SK-N-SH (cell line): Measurements from ENCODE around the gene RPS6KA2. TPM values are rescaled to one million over a fixed set of nuclear protein-coding genes. Genes with fewer than 3 reads are reported as not detected.

ENCODE experiments used
- CTCF ChIA-PET: fragments of 300-600, 350-600 bp; formaldehyde crosslinking; extraction: SDS; loops from one replicate; lab custom pipeline; 2021; lab: Yijun Ruan, JAX
- POLR2A ChIA-PET: fragments of 350-600 bp; sonication (Branson Sonifier 250); formaldehyde crosslinking; extraction: SDS; loops from one replicate; lab custom pipeline; 2020; ENCODE audit warnings: antibody characterized with exemption, inconsistent platforms; lab: Yijun Ruan, JAX
- DNase-seq: peaks from one replicate; pipeline ENCODE4 v3.0.0; 2012
- H2AFZ ChIP-seq: fragments of 200-600 bp; sonication (generic); 2 replicates; pipeline ENCODE4 v1.8.1; 2016; ENCODE audit warnings: antibody characterized with exemption, mild to moderate bottlenecking, low read depth
- H3F3A ChIP-seq: fragments of 200-600 bp; sonication (generic); replicated peaks from 2 replicates; pipeline ENCODE3; 2016; ENCODE audit warnings: antibody characterized with exemption, mild to moderate bottlenecking; ENCODE audit not compliant: insufficient read depth
- H3K27ac ChIP-seq, 2 experiments: fragments of 200-500 bp in 1 of 2; fragments of 200-600 bp in 1 of 2; sonication (Bioruptor generic) in 1 of 2; sonication (generic), shearing (Covaris generic) in 1 of 2; 2 replicates each; pipeline versions ENCODE4 v1.5.1 to v1.6.1; 2014 to 2016; ENCODE audit warnings: low read depth in 2 of 2, inconsistent platforms in 1 of 2, low read length in 1 of 2, mild to moderate bottlenecking in 1 of 2, mixed read lengths in 1 of 2
- H3K27me3 ChIP-seq: fragments of 200-600 bp; sonication (generic), shearing (Covaris generic); 2 replicates; pipeline ENCODE4 v1.6.1; 2016; ENCODE audit warnings: mixed run types; ENCODE audit not compliant: insufficient read depth
- H3K36me3 ChIP-seq, 2 experiments: fragments of 200-500 bp in 1 of 2; fragments of 200-600 bp in 1 of 2; sonication (Bioruptor generic) in 1 of 2; sonication (generic) in 1 of 2; replicated peaks in 1 of 2; 2 replicates each; pipeline versions ENCODE3 to v1.5.1; 2014 to 2016; ENCODE audit warnings: low read length in 1 of 2, mild to moderate bottlenecking in 1 of 2; ENCODE audit not compliant: insufficient read depth in 2 of 2, control insufficient read depth in 1 of 2
- H3K4me1 ChIP-seq, 2 experiments: fragments of 200-500 bp in 1 of 2; fragments of 200-600 bp in 1 of 2; sonication (Bioruptor generic) in 1 of 2; sonication (generic), shearing (Covaris generic) in 1 of 2; 2 replicates each; pipeline versions ENCODE4 v1.5.1 to v1.6.1; 2014 to 2016; ENCODE audit warnings: low read depth in 1 of 2, low read length in 1 of 2, mixed run types in 1 of 2; ENCODE audit not compliant: insufficient read depth in 2 of 2, control insufficient read depth in 1 of 2
- H3K4me2 ChIP-seq: fragments of 200-600 bp; sonication (generic), shearing (Covaris generic); 2 replicates; pipeline ENCODE4 v1.6.1; 2017; ENCODE audit warnings: mixed run types
- H3K4me3 ChIP-seq, 2 experiments: fragments of 200-500 bp in 1 of 2; fragments of 200-600 bp in 1 of 2; sonication (Bioruptor generic) in 1 of 2; sonication (generic), shearing (Covaris generic) in 1 of 2; 2 replicates each; pipeline versions ENCODE4 v1.5.1 to v1.8.1; 2014 to 2016; ENCODE audit warnings: low read depth in 2 of 2, inconsistent platforms in 1 of 2, low read length in 1 of 2, mild to moderate bottlenecking in 1 of 2, mixed read lengths in 1 of 2, moderate library complexity in 1 of 2
- H3K79me2 ChIP-seq: fragments of 200-600 bp; sonication (generic); 2 replicates; pipeline ENCODE4 v1.8.1; 2017; ENCODE audit warnings: mild to moderate bottlenecking; ENCODE audit not compliant: insufficient read depth
- H3K9ac ChIP-seq: fragments of 200-600 bp; sonication (generic); 2 replicates; pipeline ENCODE4 v1.6.1; 2017; ENCODE audit warnings: mixed run types
- H3K9me2 ChIP-seq: fragments of 200-600 bp; sonication (generic); 2 replicates; pipeline ENCODE4 v1.6.1; 2017; ENCODE audit warnings: mixed run types
- H3K9me3 ChIP-seq: fragments of 200-600 bp; sonication (generic); 2 replicates; pipeline ENCODE4 v1.6.1; 2017; ENCODE audit warnings: mixed run types, mild to moderate bottlenecking, moderate library complexity
- H4K20me1 ChIP-seq: fragments of 200-600 bp; sonication (generic); 2 replicates; pipeline ENCODE4 v1.6.1; 2017; ENCODE audit warnings: mild to moderate bottlenecking, mixed run types; ENCODE audit not compliant: insufficient read depth
- CHD2 ChIP-seq: fragments of 150-350 bp; IDR thresholded peaks from 2 replicates; pipeline ENCODE4 v1.6.1; 2018; ENCODE audit warnings: low read length; ENCODE audit not compliant: partially characterized antibody
- EP300 ChIP-seq, 2 experiments: IDR thresholded peaks; 2 replicates each; pipeline versions ENCODE4 v1.4.0 to v1.6.1; 2012; ENCODE audit warnings: borderline replicate concordance in 1 of 2, low read depth in 1 of 2, low read length in 1 of 2
- EZH2phosphoT487 ChIP-seq: fragments of 200-600 bp; sonication (generic); IDR thresholded peaks from 2 replicates; pipeline ENCODE4 v1.6.1; 2017; ENCODE audit warnings: low read depth, mixed run types, mild to moderate bottlenecking, antibody characterized with exemption, moderate library complexity, borderline replicate concordance
- FOSL2 ChIP-seq: IDR thresholded peaks from 2 replicates; pipeline ENCODE4 v1.4.0; 2012; ENCODE audit warnings: low read depth, mild to moderate bottlenecking, moderate library complexity, borderline replicate concordance
- FOXJ3 ChIP-seq: sonication (generic); formaldehyde crosslinking; IDR thresholded peaks from 2 replicates; pipeline ENCODE4 v1.5.1; 2020; ENCODE audit warnings: mild to moderate bottlenecking, missing genetic modification reagents
- GABPA ChIP-seq: IDR thresholded peaks from 2 replicates; pipeline ENCODE4 v1.4.0; 2012; ENCODE audit warnings: low read depth, mild to moderate bottlenecking
- IRF3 ChIP-seq: fragments of 150-350 bp; IDR thresholded peaks from 2 replicates; pipeline ENCODE4 v1.6.1; 2016; ENCODE audit warnings: mild to moderate bottlenecking, low read depth, low read length
- JUND ChIP-seq: IDR thresholded peaks from 2 replicates; pipeline ENCODE4 v1.4.0; 2012
- MAX ChIP-seq: IDR thresholded peaks from 2 replicates; pipeline ENCODE4 v1.4.0; 2012; ENCODE audit warnings: low read depth
- MEF2A ChIP-seq: IDR thresholded peaks from 2 replicates; pipeline ENCODE4 v1.4.0; 2012; ENCODE audit warnings: low read depth, borderline replicate concordance
- MXI1 ChIP-seq: IDR thresholded peaks from 2 replicates; pipeline ENCODE4 v1.6.1; 2012; ENCODE audit warnings: mild to moderate bottlenecking, low read depth, low read length, improper control_type of control experiment
- NRF1 ChIP-seq: IDR thresholded peaks from 2 replicates; pipeline ENCODE4 v1.6.1; 2012; ENCODE audit warnings: low read depth, mild to moderate bottlenecking, low read length
- POLR2AphosphoS5 ChIP-seq: IDR thresholded peaks from 2 replicates; pipeline ENCODE4 v1.6.1; 2012; ENCODE audit warnings: low read depth, low read length
- RAD21 ChIP-seq: IDR thresholded peaks from 2 replicates; pipeline ENCODE4 v1.6.1; 2012; ENCODE audit warnings: mild to moderate bottlenecking, low read length
- RCOR1 ChIP-seq: fragments of 150-350 bp; IDR thresholded peaks from 2 replicates; pipeline ENCODE4 v1.6.1; 2017; ENCODE audit warnings: antibody characterized with exemption, low read length
- RFX5 ChIP-seq: IDR thresholded peaks from 2 replicates; pipeline ENCODE4 v1.6.1; 2012; ENCODE audit warnings: mild to moderate bottlenecking, improper control_type of control experiment, low read length
- RXRA ChIP-seq: IDR thresholded peaks from 2 replicates; pipeline ENCODE4 v1.4.0; 2012; ENCODE audit warnings: low read depth, mild to moderate bottlenecking, borderline replicate concordance
- SIN3A ChIP-seq: IDR thresholded peaks from 2 replicates; pipeline ENCODE4 v1.6.1; 2012; ENCODE audit warnings: low read depth, mild to moderate bottlenecking, low read length, moderate library complexity, borderline replicate concordance
- SMC3 ChIP-seq: IDR thresholded peaks from 2 replicates; pipeline ENCODE4 v1.6.1; 2012; ENCODE audit warnings: low read depth, low read length, improper control_type of control experiment
- TAF1 ChIP-seq: IDR thresholded peaks from 2 replicates; pipeline ENCODE4 v1.6.1; 2012; ENCODE audit warnings: low read depth, mild to moderate bottlenecking, low read length, moderate library complexity, borderline replicate concordance
- TCF12 ChIP-seq: IDR thresholded peaks from 2 replicates; pipeline ENCODE4 v1.4.0; 2012
- TEAD4 ChIP-seq: IDR thresholded peaks from 2 replicates; pipeline ENCODE4 v1.4.0; 2012; ENCODE audit warnings: mild to moderate bottlenecking, borderline replicate concordance; ENCODE audit not compliant: insufficient read depth
- WGBS: methylation state at CpG from one replicate; pipeline ENCODE4 v1.1.6; 2017; ENCODE audit warnings: low lambda C conversion rate; 5-methylcytosine and 5-hydroxymethylcytosine counted together
- polyA plus RNA-seq, 3 experiments: library from polyadenylated mRNA; depleted of rRNA; stranded (reverse); fragments of >200 nt; gene quantifications; 2 replicates each; pipeline ENCODE4 v1.2.3, GENCODE V29; 2012
- TF ChIP-seq, protein P1 (sequence below): IDR thresholded peaks from 2 replicates; pipeline ENCODE4 v1.4.0; 2012; ENCODE audit warnings: low read depth, borderline replicate concordance

The RPS6KA2 gene
- polyA plus RNA-seq, 1 of the 3 experiments (the other 2 are of a cell fraction): 59.5 TPM

- WGBS: 79% methylated on average over 17 of the region's 29 CpGs
- H3K4me3 ChIP-seq: no peak overlapping the region
- no peak overlapping the region for H3K9ac ChIP-seq
- no peaks in the 10 kb centered on the region for H3F3A ChIP-seq
- H3K27ac ChIP-seq: no peak overlapping the region
- no peaks in the 10 kb centered on the region for H3K9me2 ChIP-seq
- no peak for TF ChIP-seq GABPA
- no peak for TF ChIP-seq RFX5
- no peak for TF ChIP-seq MAX
- no peak for TF ChIP-seq TCF12
- TF ChIP-seq EZH2phosphoT487: no peak
- TF ChIP-seq RCOR1: no peak
- TF ChIP-seq POLR2AphosphoS5: no peak
- no peak for TF ChIP-seq RXRA
- no peak for TF ChIP-seq EP300 (IDR thresholded peaks at IDR 0.05; ENCODE audit: borderline replicate concordance in 1 of 2, low read depth in 1 of 2, low read length in 1 of 2)
- DNase-seq: no peak
- no peaks in the 10 kb centered on the region for H3K79me2 ChIP-seq
- ChIA-PET CTCF (no interaction called here), POLR2A (no interaction called here)
- no peaks in the 10 kb centered on the region for H3K9me3 ChIP-seq
- no peaks in the 10 kb centered on the region for H4K20me1 ChIP-seq
- H3K4me2 ChIP-seq: no peak overlapping the region
- no peaks in the 10 kb centered on the region for H3K27me3 ChIP-seq
- H2AFZ ChIP-seq: no peak overlapping the region
- H3K36me3 ChIP-seq: no peaks in the 10 kb centered on the region
- no peaks in the 10 kb centered on the region for H3K4me1 ChIP-seq
Observed at GRCh38 chr6:166637812-166638572, 10.9 kb upstream of the RPS6KA2 start.

DNA sequence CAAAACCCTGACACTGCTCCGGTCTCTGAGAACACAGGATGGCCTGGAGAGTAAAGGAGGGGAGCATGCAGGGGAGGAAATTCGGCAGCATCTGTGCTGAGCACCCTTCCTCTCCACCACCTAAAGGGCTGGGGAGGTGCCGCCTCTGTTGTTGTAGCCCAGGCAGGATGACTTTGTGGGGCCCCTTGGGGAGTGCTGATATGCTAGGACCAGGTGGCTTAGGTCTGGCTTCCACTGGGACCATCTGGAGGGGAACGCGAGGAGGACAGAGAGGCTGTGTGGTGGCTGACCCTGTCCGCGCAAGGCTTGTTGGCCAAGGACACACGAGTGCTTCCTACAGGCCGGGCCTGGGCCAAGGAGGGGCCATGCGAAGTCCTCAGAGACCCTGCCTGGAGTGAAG is 9.9 kb upstream of the RPS6KA2 start:
- no peaks in the 10 kb centered on the region for H4K20me1 ChIP-seq
- TF ChIP-seq EP300 (IDR thresholded peaks at IDR 0.05; ENCODE audit: borderline replicate concordance in 1 of 2, low read depth in 1 of 2, low read length in 1 of 2) (no peak), MXI1 (no peak), FOXJ3 (CRISPR knock-in tag) (no peak), SMC3 (no peak), IRF3 (no peak), MEF2A (no peak), CHD2 (no peak), FOSL2 (no peak), RAD21 (no peak), JUND (no peak), RCOR1 (no peak), NRF1 (no peak), RXRA (no peak), TEAD4 (no peak), TAF1 (no peak), SIN3A (no peak)
- TF ChIP-seq, protein P1, sequence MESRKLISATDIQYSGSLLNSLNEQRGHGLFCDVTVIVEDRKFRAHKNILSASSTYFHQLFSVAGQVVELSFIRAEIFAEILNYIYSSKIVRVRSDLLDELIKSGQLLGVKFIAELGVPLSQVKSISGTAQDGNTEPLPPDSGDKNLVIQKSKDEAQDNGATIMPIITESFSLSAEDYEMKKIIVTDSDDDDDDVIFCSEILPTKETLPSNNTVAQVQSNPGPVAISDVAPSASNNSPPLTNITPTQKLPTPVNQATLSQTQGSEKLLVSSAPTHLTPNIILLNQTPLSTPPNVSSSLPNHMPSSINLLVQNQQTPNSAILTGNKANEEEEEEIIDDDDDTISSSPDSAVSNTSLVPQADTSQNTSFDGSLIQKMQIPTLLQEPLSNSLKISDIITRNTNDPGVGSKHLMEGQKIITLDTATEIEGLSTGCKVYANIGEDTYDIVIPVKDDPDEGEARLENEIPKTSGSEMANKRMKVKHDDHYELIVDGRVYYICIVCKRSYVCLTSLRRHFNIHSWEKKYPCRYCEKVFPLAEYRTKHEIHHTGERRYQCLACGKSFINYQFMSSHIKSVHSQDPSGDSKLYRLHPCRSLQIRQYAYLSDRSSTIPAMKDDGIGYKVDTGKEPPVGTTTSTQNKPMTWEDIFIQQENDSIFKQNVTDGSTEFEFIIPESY: no peak

More for the DNA sequence above, 9.9 kb upstream of the RPS6KA2 start:
- H3K27me3 ChIP-seq: no peaks in the 10 kb centered on the region
- no peaks in the 10 kb centered on the region for H3K9me2 ChIP-seq
- H3K9me3 ChIP-seq: no peaks in the 10 kb centered on the region
- H3K27ac ChIP-seq: no peak overlapping the region
- ChIA-PET CTCF (no interaction called here), POLR2A (no interaction called here)
- no peak for DNase-seq
- H3K4me3 ChIP-seq: no peak overlapping the region
- no peaks in the 10 kb centered on the region for H3K36me3 ChIP-seq
- whole genome bisulfite sequencing: 85% methylated on average over 10 of the region's 10 CpGs
- H3F3A ChIP-seq: no peaks in the 10 kb centered on the region
- no peak overlapping the region for H3K9ac ChIP-seq
- H2AFZ ChIP-seq: no peak overlapping the region
- no peak overlapping the region for H3K4me2 ChIP-seq
- H3K4me1 ChIP-seq: no peaks in the 10 kb centered on the region
- no peaks in the 10 kb centered on the region for H3K79me2 ChIP-seq
